Muscle of back (tissue), 11 donors: ENCODE data around the gene HDAC7. TPM values are rescaled to one million over a fixed set of nuclear protein-coding genes. Genes with fewer than 3 reads are reported as not detected.
A peak's percentile ranks its signal among the peaks of the same experiment; 100 is the strongest.
"Not testable (repeated sequence)": the region's sequence is repeated elsewhere in the genome, so short reads cannot be mapped to it uniquely, and the experiment has no call there.

Experiments used
- DNase-seq, 3 donors: peaks; one replicate each; pipeline versions ENCODE4 v3.0.0 to v3.0.0-alpha.2; 2013
- polyA plus RNA-seq, 10 donors: library from polyadenylated mRNA; unstranded; fragments of 120-200 nt; gene quantifications; one replicate each; pipeline ENCODE4 v1.2.1, GENCODE V29; 2013; ENCODE audit not compliant: insufficient read length in 10 of 10

Gene HDAC7
- polyA plus RNA-seq, 10 donors = 51.6 to 87.4 (median 59.9) TPM

- DNase-seq = no peak
Measured at GRCh38 chr12:47814539-47815170, 5.0 kb downstream of the HDAC7 start.

- DNase-seq = peak in 1 of 3 donors; percentile 62
Measured at GRCh38 chr12:47813511-47814196, 6.0 kb downstream of the HDAC7 start.

- DNase-seq = peak; percentile 73 to 92 (median 89)
Measured at GRCh38 chr12:47812797-47813510, 6.7 kb downstream of the HDAC7 start.

- DNase-seq = peak; percentile 68 to 94 (median 87)
Measured at GRCh38 chr12:47811581-47812484, 7.9 kb downstream of the HDAC7 start.

- DNase-seq = peak in 1 of 3 donors; percentile 34
Measured at GRCh38 chr12:47811072-47811396, 8.7 kb downstream of the HDAC7 start.

GRCh38 chr12:47809518-47809917 is 10.2 kb downstream of the HDAC7 start:
- DNase-seq = not testable (repeated sequence)

GRCh38 chr12:47808574-47809365 is 10.9 kb downstream of the HDAC7 start:
- no peak for DNase-seq

- DNase-seq = peak in 2 of 3 donors; percentile 52 to 80
Measured at GRCh38 chr12:47808050-47808449, 11.7 kb downstream of the HDAC7 start.

- DNase-seq = no peak
Measured at GRCh38 chr12:47807338-47807737, 12.4 kb downstream of the HDAC7 start.

- no peak for DNase-seq
Measured at GRCh38 chr12:47805417-47805816, 14.3 kb downstream of the HDAC7 start.

GRCh38 chr12:47804171-47804570 is 15.5 kb downstream of the HDAC7 start:
- peak in 1 of 3 donors; percentile 58 for DNase-seq

- no peak for DNase-seq
Measured at GRCh38 chr12:47803191-47803875, 16.4 kb downstream of the HDAC7 start.

GRCh38 chr12:47802312-47802711 is 17.4 kb downstream of the HDAC7 start:
- DNase-seq = no peak

- DNase-seq = no peak
Measured at GRCh38 chr12:47801904-47802246, 17.8 kb downstream of the HDAC7 start.

GRCh38 chr12:47801170-47801903 is 18.4 kb downstream of the HDAC7 start:
- DNase-seq = peak in 1 of 3 donors; percentile 45

GRCh38 chr12:47800582-47800981 is 19.1 kb downstream of the HDAC7 start:
- DNase-seq = no peak

- no peak for DNase-seq
Measured at GRCh38 chr12:47799357-47799955, 20.2 kb downstream of the HDAC7 start.

- no peak for DNase-seq
Measured at GRCh38 chr12:47798382-47798948, 21.2 kb downstream of the HDAC7 start.

- no peak for DNase-seq
Measured at GRCh38 chr12:47797441-47797840, 22.3 kb downstream of the HDAC7 start.
